NT2/D1 (cell line): ENCODE measurements around the gene SCAMP1.

Experiments
- DNase-seq: peaks from one replicate; pipeline ENCODE4 v3.0.0-alpha.2; 2011; ENCODE audit warnings: low read depth, low spot score
- H3K27me3 ChIP-seq: 2 replicates; pipeline ENCODE4 v1.6.0; 2011; ENCODE audit warnings: mild to moderate bottlenecking; ENCODE audit not compliant: insufficient read length, insufficient read depth
- H3K36me3 ChIP-seq: 2 replicates; pipeline ENCODE4 v1.6.1; 2011; ENCODE audit warnings: mild to moderate bottlenecking, low read length, mixed read lengths; ENCODE audit not compliant: insufficient read depth, insufficient read length
- H3K4me1 ChIP-seq: 2 replicates; pipeline ENCODE4 v1.5.1; 2011; ENCODE audit not compliant: insufficient read depth, insufficient read length
- H3K4me3 ChIP-seq: 2 replicates; pipeline ENCODE4 v1.5.1; 2011; ENCODE audit warnings: low read depth; ENCODE audit not compliant: insufficient read length
- H3K9ac ChIP-seq: 2 replicates; pipeline ENCODE4 v1.6.0; 2011; ENCODE audit warnings: low read depth; ENCODE audit not compliant: insufficient read length
- H3K9me3 ChIP-seq: 2 replicates; pipeline ENCODE4 v1.5.1; 2011; ENCODE audit warnings: mild to moderate bottlenecking, low read length; ENCODE audit not compliant: insufficient read depth
- SUZ12 ChIP-seq: IDR thresholded peaks from 2 replicates; pipeline ENCODE4 v1.6.1; 2011; ENCODE audit not compliant: insufficient read length, insufficient read depth; ENCODE audit errors: extremely low read depth
- YY1 ChIP-seq: IDR thresholded peaks from 2 replicates; pipeline ENCODE4 v1.6.1; 2011; ENCODE audit not compliant: insufficient read length, insufficient read depth
- ZNF274 ChIP-seq: IDR thresholded peaks from 2 replicates; pipeline ENCODE4 v1.6.1; 2011; ENCODE audit warnings: mild to moderate bottlenecking, low read depth, low read length

Gene SCAMP1

GRCh38 chr5:78362220-78362619, 1.8 kb downstream of the SCAMP1 start:
- no peaks in the 10 kb centered on the region for H3K9me3 ChIP-seq
- no peak overlapping the region for H3K9ac ChIP-seq
- no peak overlapping the region for H3K4me3 ChIP-seq
- TF ChIP-seq ZNF274 (no peak), SUZ12 (no peak), YY1 (no peak)
- DNase-seq = no peak
- no peaks in the 10 kb centered on the region for H3K27me3 ChIP-seq
- no peaks in the 10 kb centered on the region for H3K4me1 ChIP-seq
- peaks cover 11% of the 10 kb centered on the region for H3K36me3 ChIP-seq

DNA sequence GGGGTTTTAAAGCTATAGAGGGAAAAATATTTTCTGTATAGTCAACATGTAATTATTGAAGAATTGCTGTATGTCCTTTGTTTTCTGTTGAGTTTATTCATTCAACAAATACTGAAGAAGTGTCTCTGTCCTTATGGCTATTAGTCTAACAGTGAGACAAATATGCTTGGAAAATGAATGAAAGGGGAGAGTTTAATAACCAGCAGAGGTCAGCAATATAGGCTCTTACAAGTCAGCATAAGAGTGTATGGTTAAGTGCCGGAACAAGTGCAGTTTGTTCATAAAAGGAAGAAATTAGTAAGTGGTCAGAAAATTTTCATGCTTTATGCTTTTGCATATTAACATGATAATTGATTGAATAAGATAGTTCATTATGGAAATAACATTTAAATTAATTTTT, 3.6 kb downstream of the SCAMP1 start:
- TF ChIP-seq ZNF274 (no peak), SUZ12 (no peak), YY1 (no peak)

DNA sequence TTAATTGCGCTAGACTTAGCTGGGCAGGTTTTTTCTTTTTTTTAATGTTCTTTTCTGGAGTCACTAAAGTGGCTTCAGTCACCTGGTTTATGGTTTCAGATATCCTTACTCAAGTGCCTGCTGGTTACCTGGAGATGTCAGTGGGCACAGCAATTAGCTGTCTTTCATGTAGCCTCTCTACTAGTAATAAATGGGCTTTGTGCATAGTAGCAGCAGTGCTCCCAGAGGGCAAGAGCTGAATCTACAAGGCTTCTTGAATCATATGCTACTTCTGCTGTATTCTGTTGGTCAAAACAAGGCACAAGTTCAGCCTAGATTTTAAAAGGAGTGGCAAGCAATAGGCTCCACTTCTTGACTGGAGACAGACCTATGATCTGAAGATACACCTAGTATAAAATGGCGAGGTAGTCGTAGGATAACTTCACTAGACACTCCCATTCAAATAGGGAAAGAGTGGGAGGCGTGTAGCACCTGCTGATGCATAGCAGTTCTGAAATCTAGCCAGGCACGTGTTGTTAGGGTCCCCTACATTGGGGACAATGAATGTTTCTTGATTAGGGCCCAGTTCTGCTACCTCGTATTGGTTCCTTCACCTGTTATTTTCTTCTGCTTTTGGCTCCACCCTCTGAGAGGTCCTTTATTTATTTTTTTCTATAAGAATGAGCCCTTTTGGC, 7.0 kb downstream of the SCAMP1 start:
- TF ChIP-seq SUZ12 = no peak
- TF ChIP-seq ZNF274 = no peak
- no peak for TF ChIP-seq YY1
- H3K36me3 ChIP-seq = no peaks in the 10 kb centered on the region
- H3K27me3 ChIP-seq = no peaks in the 10 kb centered on the region
- no peak for DNase-seq
- no peaks in the 10 kb centered on the region for H3K4me1 ChIP-seq
- H3K4me3 ChIP-seq = no peak overlapping the region
- H3K9ac ChIP-seq = no peak overlapping the region
- H3K9me3 ChIP-seq = no peaks in the 10 kb centered on the region

More for the DNA sequence above, 3.6 kb downstream of the SCAMP1 start:
- H3K27me3 ChIP-seq = no peaks in the 10 kb centered on the region
- no peaks in the 10 kb centered on the region for H3K4me1 ChIP-seq
- H3K36me3 ChIP-seq = peaks cover 2% of the 10 kb centered on the region
- H3K9ac ChIP-seq = no peak overlapping the region
- no peaks in the 10 kb centered on the region for H3K9me3 ChIP-seq
- no peak overlapping the region for H3K4me3 ChIP-seq
- no peak for DNase-seq

DNA sequence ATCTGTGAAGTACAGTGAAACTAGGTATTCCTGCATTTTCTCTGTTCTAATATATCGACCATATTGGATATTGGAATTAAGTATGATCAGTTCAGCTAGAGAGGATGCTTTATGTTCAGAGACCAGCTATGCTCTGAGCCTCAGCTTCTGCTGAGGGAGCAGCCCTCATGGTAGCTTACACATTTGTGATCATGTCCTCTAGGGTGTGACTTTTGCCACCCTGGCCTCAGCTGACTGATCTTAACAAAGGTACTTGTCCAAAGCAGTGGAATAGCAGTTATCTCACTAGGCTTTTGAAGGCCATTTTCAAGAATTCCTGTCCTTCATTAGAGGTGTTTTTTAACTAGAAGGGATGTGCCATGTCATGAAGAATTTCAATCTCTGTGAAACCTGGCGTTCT, 9.3 kb downstream of the SCAMP1 start:
- no peak for TF ChIP-seq SUZ12
- TF ChIP-seq ZNF274 = no peak
- TF ChIP-seq YY1 = no peak
- Histone ChIP-seq H3K4me1 (no peaks in the 10 kb centered on the region), H3K9ac (no peak overlapping the region), H3K27me3 (no peaks in the 10 kb centered on the region), H3K9me3 (no peaks in the 10 kb centered on the region), H3K4me3 (no peak overlapping the region), H3K36me3 (no peaks in the 10 kb centered on the region)
- DNase-seq = no peak

DNA sequence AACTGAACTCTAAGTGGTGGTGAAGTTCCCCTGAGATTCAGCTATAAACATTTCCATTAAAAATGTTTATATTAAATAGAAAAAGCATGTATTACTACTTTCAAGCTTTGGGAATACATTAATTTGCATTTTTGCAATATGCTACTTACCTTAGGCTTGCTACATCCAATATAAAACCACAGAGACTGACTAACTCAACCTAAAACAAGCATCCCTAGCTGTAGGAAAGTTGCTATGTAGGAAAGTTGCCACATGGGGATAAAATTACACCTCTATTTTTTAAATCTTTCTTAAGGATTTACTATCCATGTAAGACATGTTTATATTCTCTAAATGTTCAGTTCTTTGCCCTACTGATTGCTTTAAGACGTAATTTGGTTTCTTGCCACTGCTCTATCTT, 12.8 kb downstream of the SCAMP1 start:
- Histone ChIP-seq H3K4me3 (no peak overlapping the region), H3K4me1 (no peaks in the 10 kb centered on the region), H3K9me3 (no peaks in the 10 kb centered on the region), H3K9ac (no peak overlapping the region), H3K36me3 (no peaks in the 10 kb centered on the region), H3K27me3 (no peaks in the 10 kb centered on the region)
- no peak for DNase-seq
- TF ChIP-seq SUZ12 (no peak), YY1 (no peak), ZNF274 (no peak)

DNA sequence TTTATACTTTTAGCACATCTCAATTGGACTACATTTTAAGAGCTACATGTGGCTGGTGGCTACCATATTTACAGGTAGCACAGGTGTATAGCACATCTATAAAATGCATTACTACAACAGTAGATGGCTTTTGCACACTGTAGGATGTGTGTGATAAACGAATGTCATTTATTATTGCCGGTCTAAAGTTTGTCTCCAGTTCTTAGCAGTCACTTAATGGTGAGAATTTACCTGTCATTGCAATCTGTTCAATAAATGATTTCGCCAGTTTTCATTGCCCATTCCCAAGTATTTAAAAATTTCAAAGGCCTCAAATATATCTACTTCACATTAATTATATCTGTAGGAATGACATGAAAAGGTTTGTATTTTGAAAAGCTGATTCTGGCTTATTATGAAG, 15.9 kb downstream of the SCAMP1 start:
- Histone ChIP-seq H3K36me3 (no peaks in the 10 kb centered on the region), H3K9me3 (no peaks in the 10 kb centered on the region), H3K27me3 (no peaks in the 10 kb centered on the region), H3K4me3 (no peak overlapping the region), H3K9ac (no peak overlapping the region), H3K4me1 (no peaks in the 10 kb centered on the region)
- TF ChIP-seq SUZ12 (no peak), ZNF274 (no peak), YY1 (no peak)
- no peak for DNase-seq

GRCh38 chr5:78377056-78377717, 16.8 kb downstream of the SCAMP1 start:
- Histone ChIP-seq H3K27me3 (no peaks in the 10 kb centered on the region), H3K4me1 (no peaks in the 10 kb centered on the region), H3K9ac (no peak overlapping the region), H3K4me3 (no peak overlapping the region), H3K9me3 (no peaks in the 10 kb centered on the region), H3K36me3 (no peaks in the 10 kb centered on the region)
- no peak for TF ChIP-seq ZNF274
- TF ChIP-seq YY1 = no peak
- TF ChIP-seq SUZ12 = no peak
- no peak for DNase-seq
